Progenitor cell of endocrine pancreas (in vitro differentiated cells): ENCODE measurements around the gene PLXND1. TPM values are rescaled to one million over a fixed set of nuclear protein-coding genes. Genes with fewer than 3 reads are reported as not detected.
A peak's percentile ranks its signal among the peaks of the same experiment; 100 is the strongest.

ENCODE experiments used
- DNase-seq: peaks from one replicate; pipeline ENCODE4 v3.0.0; 2021; ENCODE audit warnings: low spot score; ENCODE audit not compliant: unreplicated experiment
- H3K27ac Mint-ChIP-seq: 2 replicates; pipeline ENCODE4 v1.8.0; 2021; ENCODE audit warnings: mild to moderate bottlenecking, moderate library complexity, mixed read lengths
- H3K27me3 Mint-ChIP-seq: 2 replicates; pipeline ENCODE4 v1.8.0; 2021; ENCODE audit warnings: mixed read lengths
- H3K36me3 Mint-ChIP-seq: 2 replicates; pipeline ENCODE4 v1.8.0; 2022; ENCODE audit warnings: mixed read lengths; ENCODE audit not compliant: insufficient read depth
- H3K4me1 Mint-ChIP-seq: 2 replicates; pipeline ENCODE4 v1.8.0; 2021; ENCODE audit warnings: low read depth, mixed read lengths
- H3K4me3 Mint-ChIP-seq: 2 replicates; pipeline ENCODE4 v1.8.0; 2021; ENCODE audit warnings: low read depth, mild to moderate bottlenecking, moderate library complexity, mixed read lengths
- H3K9me3 Mint-ChIP-seq: 2 replicates; pipeline ENCODE4 v1.8.0; 2021; ENCODE audit warnings: low read depth, mixed read lengths
- CTCF ChIP-seq: fragments of 200-600 bp; sonication (generic); IDR thresholded peaks from one replicate; pipeline ENCODE4 v1.5.0; 2021; ENCODE audit warnings: antibody characterized with exemption, mild to moderate bottlenecking; ENCODE audit not compliant: unreplicated experiment
- total RNA-seq: library from RNA; stranded (reverse); gene quantifications from 2 replicates; pipeline ENCODE4 v1.2.1, GENCODE V29; 2021

Gene PLXND1
- total RNA-seq, 1 donor from 2014 or later: 18.0 TPM

GRCh38 chr3:129534428-129535027, 71.9 kb downstream of the PLXND1 start:
- Mint-ChIP-seq H3K4me1 (peaks cover 20% of the 10 kb centered on the region), H3K9me3 (no peaks in the 10 kb centered on the region), H3K27me3 (no peaks in the 10 kb centered on the region), H3K36me3 (no peaks in the 10 kb centered on the region), H3K27ac (peak overlapping the region; percentile 80), H3K4me3 (no peak overlapping the region)
- DNase-seq: no peak
- no peak for TF ChIP-seq CTCF

DNA sequence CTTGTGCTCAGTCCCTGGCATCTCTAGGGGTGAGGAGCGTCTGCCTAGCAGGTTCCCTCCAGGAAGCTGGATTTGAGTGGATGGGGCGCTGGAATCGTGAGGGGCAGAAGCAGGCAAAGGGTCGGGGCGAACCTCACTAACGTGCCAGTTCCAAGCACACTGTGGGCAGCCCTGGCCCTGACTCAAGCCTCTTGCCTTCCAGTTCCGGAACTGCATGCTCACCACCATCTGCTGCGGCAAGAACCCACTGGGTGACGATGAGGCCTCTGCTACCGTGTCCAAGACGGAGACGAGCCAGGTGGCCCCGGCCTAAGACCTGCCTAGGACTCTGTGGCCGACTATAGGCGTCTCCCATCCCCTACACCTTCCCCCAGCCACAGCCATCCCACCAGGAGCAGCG, 73.1 kb downstream of the PLXND1 start:
- H3K27ac Mint-ChIP-seq: no peak overlapping the region
- H3K27me3 Mint-ChIP-seq: no peaks in the 10 kb centered on the region
- no peaks in the 10 kb centered on the region for H3K36me3 Mint-ChIP-seq
- H3K9me3 Mint-ChIP-seq: no peaks in the 10 kb centered on the region
- peaks cover 20% of the 10 kb centered on the region for H3K4me1 Mint-ChIP-seq
- no peak overlapping the region for H3K4me3 Mint-ChIP-seq
- TF ChIP-seq CTCF: no peak
- no peak for DNase-seq

DNA sequence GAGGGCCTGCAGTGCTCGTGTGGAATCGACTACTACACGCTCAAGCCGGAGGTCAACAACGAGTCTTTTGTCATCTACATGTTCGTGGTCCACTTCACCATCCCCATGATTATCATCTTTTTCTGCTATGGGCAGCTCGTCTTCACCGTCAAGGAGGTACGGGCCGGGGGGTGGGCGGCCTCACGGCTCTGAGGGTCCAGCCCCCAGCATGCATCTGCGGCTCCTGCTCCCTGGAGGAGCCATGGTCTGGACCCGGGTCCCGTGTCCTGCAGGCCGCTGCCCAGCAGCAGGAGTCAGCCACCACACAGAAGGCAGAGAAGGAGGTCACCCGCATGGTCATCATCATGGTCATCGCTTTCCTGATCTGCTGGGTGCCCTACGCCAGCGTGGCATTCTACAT, 74.2 kb downstream of the PLXND1 start:
- H3K27me3 Mint-ChIP-seq: no peaks in the 10 kb centered on the region
- H3K36me3 Mint-ChIP-seq: no peaks in the 10 kb centered on the region
- no peak for DNase-seq
- H3K9me3 Mint-ChIP-seq: no peaks in the 10 kb centered on the region
- no peak for TF ChIP-seq CTCF
- H3K4me3 Mint-ChIP-seq: no peak overlapping the region
- no peak overlapping the region for H3K27ac Mint-ChIP-seq
- peaks cover 20% of the 10 kb centered on the region for H3K4me1 Mint-ChIP-seq

DNA sequence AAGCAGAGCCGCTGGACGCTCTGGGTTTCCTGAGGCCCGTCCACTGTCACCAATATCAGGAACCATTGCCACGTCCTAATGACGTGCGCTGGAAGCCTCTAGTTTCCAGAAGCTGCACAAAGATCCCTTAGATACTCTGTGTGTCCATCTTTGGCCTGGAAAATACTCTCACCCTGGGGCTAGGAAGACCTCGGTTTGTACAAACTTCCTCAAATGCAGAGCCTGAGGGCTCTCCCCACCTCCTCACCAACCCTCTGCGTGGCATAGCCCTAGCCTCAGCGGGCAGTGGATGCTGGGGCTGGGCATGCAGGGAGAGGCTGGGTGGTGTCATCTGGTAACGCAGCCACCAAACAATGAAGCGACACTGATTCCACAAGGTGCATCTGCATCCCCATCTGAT, 74.8 kb downstream of the PLXND1 start:
- Mint-ChIP-seq H3K27ac (no peak overlapping the region), H3K4me1 (peaks cover 20% of the 10 kb centered on the region), H3K4me3 (no peak overlapping the region), H3K36me3 (no peaks in the 10 kb centered on the region), H3K27me3 (no peaks in the 10 kb centered on the region), H3K9me3 (no peaks in the 10 kb centered on the region)
- DNase-seq: no peak
- TF ChIP-seq CTCF: no peak

DNA sequence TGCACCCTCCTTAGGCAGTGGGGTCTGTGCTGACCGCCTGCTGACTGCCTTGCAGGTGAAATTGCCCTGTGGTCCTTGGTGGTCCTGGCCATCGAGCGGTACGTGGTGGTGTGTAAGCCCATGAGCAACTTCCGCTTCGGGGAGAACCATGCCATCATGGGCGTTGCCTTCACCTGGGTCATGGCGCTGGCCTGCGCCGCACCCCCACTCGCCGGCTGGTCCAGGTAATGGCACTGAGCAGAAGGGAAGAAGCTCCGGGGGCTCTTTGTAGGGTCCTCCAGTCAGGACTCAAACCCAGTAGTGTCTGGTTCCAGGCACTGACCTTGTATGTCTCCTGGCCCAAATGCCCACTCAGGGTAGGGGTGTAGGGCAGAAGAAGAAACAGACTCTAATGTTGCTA, 75.7 kb downstream of the PLXND1 start:
- DNase-seq: no peak
- Mint-ChIP-seq H3K4me1 (peaks cover 20% of the 10 kb centered on the region), H3K9me3 (no peaks in the 10 kb centered on the region), H3K36me3 (no peaks in the 10 kb centered on the region), H3K4me3 (no peak overlapping the region), H3K27me3 (no peaks in the 10 kb centered on the region), H3K27ac (peak overlapping the region; percentile 84)
- TF ChIP-seq CTCF: no peak
